LNCaP clone FGC (cell line): ENCODE results near the gene UBAP1L.
"Not testable (repeated sequence)": the region's sequence is repeated elsewhere in the genome, so short reads cannot be mapped to it uniquely, and the experiment has no call there.

Experiments
- DNase-seq: peaks from one replicate; pipeline ENCODE4 v3.0.0-alpha.2; 2011; ENCODE audit warnings: low read depth
- H3K4me3 ChIP-seq: 2 replicates; pipeline ENCODE4 v1.5.1; 2011; ENCODE audit warnings: mild to moderate bottlenecking, low read depth, low read length, control low read depth
- TF ChIP-seq, protein P1 (sequence below): IDR thresholded peaks from 2 replicates; pipeline ENCODE4 v1.5.1; 2012; ENCODE audit warnings: mild to moderate bottlenecking; ENCODE audit not compliant: control insufficient read depth, insufficient read depth; ENCODE audit errors: extremely low read depth

UBAP1L gene

DNA sequence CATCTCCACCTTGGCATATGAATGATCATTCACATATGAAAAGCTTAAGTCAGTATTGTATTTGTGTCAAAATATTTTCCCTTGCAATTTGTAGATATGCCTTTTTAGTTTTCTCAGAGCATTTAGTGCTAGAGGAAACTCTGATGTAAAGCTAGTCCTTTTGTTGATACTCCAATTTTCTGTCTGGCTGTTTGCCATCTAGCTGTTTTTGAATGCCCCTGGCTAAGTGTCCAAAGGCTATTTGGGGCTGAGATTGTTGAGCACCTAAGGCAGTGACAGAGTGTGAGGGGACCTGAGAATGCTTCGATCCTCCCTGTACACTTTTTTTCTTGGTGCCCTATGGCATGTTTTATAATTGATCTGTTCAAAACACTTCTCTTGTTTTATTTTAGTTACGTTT is 66.8 kb downstream of the UBAP1L start:
- H3K4me3 ChIP-seq = no peak overlapping the region
- TF ChIP-seq, protein P1, sequence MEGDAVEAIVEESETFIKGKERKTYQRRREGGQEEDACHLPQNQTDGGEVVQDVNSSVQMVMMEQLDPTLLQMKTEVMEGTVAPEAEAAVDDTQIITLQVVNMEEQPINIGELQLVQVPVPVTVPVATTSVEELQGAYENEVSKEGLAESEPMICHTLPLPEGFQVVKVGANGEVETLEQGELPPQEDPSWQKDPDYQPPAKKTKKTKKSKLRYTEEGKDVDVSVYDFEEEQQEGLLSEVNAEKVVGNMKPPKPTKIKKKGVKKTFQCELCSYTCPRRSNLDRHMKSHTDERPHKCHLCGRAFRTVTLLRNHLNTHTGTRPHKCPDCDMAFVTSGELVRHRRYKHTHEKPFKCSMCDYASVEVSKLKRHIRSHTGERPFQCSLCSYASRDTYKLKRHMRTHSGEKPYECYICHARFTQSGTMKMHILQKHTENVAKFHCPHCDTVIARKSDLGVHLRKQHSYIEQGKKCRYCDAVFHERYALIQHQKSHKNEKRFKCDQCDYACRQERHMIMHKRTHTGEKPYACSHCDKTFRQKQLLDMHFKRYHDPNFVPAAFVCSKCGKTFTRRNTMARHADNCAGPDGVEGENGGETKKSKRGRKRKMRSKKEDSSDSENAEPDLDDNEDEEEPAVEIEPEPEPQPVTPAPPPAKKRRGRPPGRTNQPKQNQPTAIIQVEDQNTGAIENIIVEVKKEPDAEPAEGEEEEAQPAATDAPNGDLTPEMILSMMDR = no peak
- DNase-seq = no peak

DNA sequence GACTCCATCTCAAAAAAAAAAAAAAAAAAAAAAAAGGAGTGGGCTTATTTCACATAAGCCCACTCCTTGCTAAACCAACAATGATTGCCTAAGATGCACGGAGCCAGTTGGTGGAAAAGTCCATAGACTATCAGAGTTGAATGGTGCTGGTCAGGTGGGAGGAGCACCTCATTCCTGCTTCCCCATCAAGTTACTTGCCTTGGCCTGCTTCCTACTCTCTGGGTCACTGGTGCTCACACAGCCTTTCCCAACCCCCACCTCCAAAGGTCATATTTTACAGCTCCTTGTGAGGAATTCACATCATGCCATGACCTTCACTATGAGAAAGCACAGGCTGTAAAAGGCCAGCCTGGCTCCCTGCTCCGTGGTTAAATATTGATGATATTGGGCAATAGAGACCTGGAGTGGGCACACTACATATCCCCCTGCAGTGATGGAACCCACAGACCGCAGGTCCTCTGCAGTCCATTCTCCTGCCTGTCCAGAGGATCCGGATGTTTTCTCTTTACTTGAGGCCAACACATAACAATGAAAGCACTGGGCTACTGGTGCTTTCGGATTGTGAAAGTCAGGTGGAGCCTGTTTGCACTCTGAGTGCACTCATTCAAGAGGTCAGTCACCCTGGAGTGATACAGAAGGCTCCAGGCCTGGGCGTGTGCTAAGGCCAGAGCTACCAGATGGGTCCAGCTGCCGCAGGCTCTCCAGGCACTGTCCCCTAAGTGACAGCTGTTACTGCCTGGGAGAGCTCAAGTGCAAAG is 70.1 kb downstream of the UBAP1L start, which contains the start of gene SLC51B:
Gene SLC51B (plus strand): TSS at position 664 of the 758 bp plus-strand sequence. CDS start 4,618 bp downstream, outside the sequence.
- TF ChIP-seq, protein P1 = no peak
- H3K4me3 ChIP-seq = no peak within 1 kb of the TSS
- no peak for DNase-seq

DNA sequence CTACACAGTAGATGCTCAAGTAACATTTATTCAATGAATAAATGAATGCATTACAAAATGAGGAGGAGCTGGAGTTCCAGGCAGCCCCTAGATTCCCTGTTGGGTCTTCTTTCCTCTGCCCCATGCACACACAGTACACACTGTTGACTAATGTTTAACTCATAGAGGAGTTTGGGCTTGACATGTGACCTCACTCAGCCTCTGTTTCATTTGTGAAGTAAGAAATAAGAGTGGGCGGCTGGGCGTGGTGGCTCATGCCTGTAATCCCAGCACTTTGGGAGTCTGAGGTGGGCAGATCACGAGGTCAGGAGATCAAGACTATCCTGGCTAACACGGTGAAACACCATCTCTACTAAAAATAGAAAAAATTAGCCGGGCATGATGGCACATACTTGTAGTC is 70.8 kb downstream of the UBAP1L start:
- DNase-seq, H3K4me3 ChIP-seq: not testable (repeated sequence)

DNA sequence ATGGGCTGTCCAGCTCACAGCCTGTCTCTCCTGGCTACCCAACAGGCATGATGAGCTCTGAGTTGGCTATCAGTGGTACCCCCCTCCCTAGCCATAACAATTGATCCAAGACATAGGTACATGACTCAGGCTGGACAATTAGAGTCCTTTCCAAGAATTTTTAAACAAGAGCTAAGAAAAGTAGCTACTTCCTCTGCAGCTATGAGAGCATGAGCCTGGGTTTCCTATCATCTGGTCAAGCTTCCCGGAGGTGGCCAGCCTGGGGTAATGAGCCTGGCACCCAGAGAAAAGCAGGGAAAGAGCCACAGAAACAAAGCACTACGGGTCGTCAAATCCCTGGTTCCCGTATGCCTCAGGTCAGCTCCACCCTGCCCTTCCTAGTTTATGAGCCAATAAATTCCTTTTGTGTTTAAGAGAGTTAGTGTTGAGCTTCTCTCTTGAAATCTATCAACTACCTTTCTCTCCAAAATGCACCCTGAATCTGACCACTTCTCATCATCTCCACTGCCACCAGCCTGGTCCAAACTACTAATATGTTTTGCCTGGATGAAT is 72.1 kb downstream of the UBAP1L start:
- DNase-seq = no peak
- TF ChIP-seq, protein P1 = no peak
- no peak overlapping the region for H3K4me3 ChIP-seq
